KMS-11 (cell line): ENCODE data around the gene TCTA.

ENCODE experiments used
- H2AFZ ChIP-seq: fragments of 200-600 bp; sonication (generic); 2 replicates; pipeline ENCODE4 v1.6.1; 2016; ENCODE audit warnings: antibody characterized with exemption, mixed run types, low read depth
- H3K27ac ChIP-seq: fragments of 200-600 bp; sonication (generic); 2 replicates; pipeline ENCODE4 v1.6.1; 2016; ENCODE audit warnings: mild to moderate bottlenecking, mixed run types
- H3K27me3 ChIP-seq: fragments of 200-600 bp; sonication (generic); 2 replicates; pipeline ENCODE4 v1.6.1; 2017; ENCODE audit warnings: mild to moderate bottlenecking, low read depth, mixed run types, moderate library complexity; ENCODE audit not compliant: insufficient read depth
- H3K36me3 ChIP-seq: fragments of 200-600 bp; sonication (generic); 2 replicates; pipeline ENCODE4 v1.6.1; 2017; ENCODE audit warnings: mild to moderate bottlenecking, mixed run types; ENCODE audit not compliant: insufficient read depth
- H3K4me1 ChIP-seq: fragments of 200-600 bp; sonication (generic); 2 replicates; pipeline ENCODE4 v1.6.1; 2016; ENCODE audit warnings: mild to moderate bottlenecking, low read depth, mixed run types; ENCODE audit not compliant: poor library complexity, severe bottlenecking
- H3K4me2 ChIP-seq: fragments of 200-600 bp; sonication (generic); 2 replicates; pipeline ENCODE4 v1.7.0; 2016; ENCODE audit warnings: mild to moderate bottlenecking, mixed run types
- H3K4me3 ChIP-seq: fragments of 200-600 bp; sonication (generic); IDR thresholded peaks from 2 replicates; pipeline ENCODE4 v1.6.1; 2017; ENCODE audit warnings: low read depth, low read length, mixed read lengths; ENCODE audit not compliant: insufficient read depth
- H3K79me2 ChIP-seq: fragments of 200-600 bp; sonication (generic); 2 replicates; pipeline ENCODE4 v1.6.1; 2016; ENCODE audit warnings: low read depth, mixed run types; ENCODE audit not compliant: insufficient read depth
- H3K9ac ChIP-seq: fragments of 200-600 bp; sonication (generic); 2 replicates; pipeline ENCODE4 v1.6.1; 2016; ENCODE audit warnings: mild to moderate bottlenecking, mixed run types
- H4K20me1 ChIP-seq: fragments of 200-600 bp; sonication (generic); 2 replicates; pipeline ENCODE4 v1.6.1; 2016; ENCODE audit warnings: mild to moderate bottlenecking, mixed run types; ENCODE audit not compliant: insufficient read depth
- CTCF ChIP-seq: fragments of 200-600 bp; sonication (generic); conservative IDR thresholded peaks from 2 replicates; pipeline ENCODE4 v1.6.1; 2017; ENCODE audit warnings: low read depth, mild to moderate bottlenecking, antibody characterized with exemption, low read length, moderate library complexity, mixed read lengths

TCTA gene

GRCh38 chr3:49412632-49413337 lies 562 bp downstream of the TCTA start:
- Histone ChIP-seq H2AFZ (peak overlapping the region; percentile 38; the same call in 1 of the 2 replicates), H3K9ac (peak overlapping the region; percentile 79), H3K36me3 (no peaks in the 10 kb centered on the region), H4K20me1 (peaks cover 19% of the 10 kb centered on the region; the same call in 1 of the 2 replicates), H3K4me2 (peak overlapping the region; percentile 71), H3K4me3 (peak overlapping the region; percentile 52), H3K4me1 (peaks cover 28% of the 10 kb centered on the region), H3K79me2 (peaks cover 46% of the 10 kb centered on the region), H3K27me3 (no peaks in the 10 kb centered on the region), H3K27ac (peak overlapping the region; percentile 60)
- TF ChIP-seq CTCF: no peak

- Histone ChIP-seq H3K79me2 (peaks cover 40% of the 10 kb centered on the region), H3K4me3 (peak overlapping the region; percentile 52), H3K4me1 (peaks cover 28% of the 10 kb centered on the region)
Observed at GRCh38 chr3:49413338-49413734, 1.1 kb downstream of the TCTA start.

GRCh38 chr3:49414753-49415152 lies 2.5 kb downstream of the TCTA start:
- Histone ChIP-seq H3K9ac (no peak overlapping the region), H3K4me2 (no peak overlapping the region), H3K4me1 (peaks cover 24% of the 10 kb centered on the region), H2AFZ (no peak overlapping the region), H3K4me3 (no peak overlapping the region), H4K20me1 (peaks cover 11% of the 10 kb centered on the region; the same call in 1 of the 2 replicates), H3K36me3 (no peaks in the 10 kb centered on the region), H3K27me3 (no peaks in the 10 kb centered on the region), H3K27ac (no peak overlapping the region), H3K79me2 (peaks cover 27% of the 10 kb centered on the region)
- no peak for TF ChIP-seq CTCF

More at GRCh38 chr3:49413338-49413734, 1.1 kb downstream of the TCTA start:
- Histone ChIP-seq H3K27me3 (no peaks in the 10 kb centered on the region), H3K9ac (no peak overlapping the region), H3K4me2 (peak overlapping the region; percentile 71), H4K20me1 (peaks cover 17% of the 10 kb centered on the region; the same call in 1 of the 2 replicates), H3K36me3 (no peaks in the 10 kb centered on the region), H3K27ac (no peak overlapping the region), H2AFZ (no peak overlapping the region)
- TF ChIP-seq CTCF: no peak

- Histone ChIP-seq H3K4me2 (no peak overlapping the region), H3K79me2 (peaks cover 14% of the 10 kb centered on the region), H3K27me3 (no peaks in the 10 kb centered on the region), H3K4me1 (peaks cover 12% of the 10 kb centered on the region), H2AFZ (no peak overlapping the region), H4K20me1 (no peaks in the 10 kb centered on the region), H3K9ac (no peak overlapping the region), H3K4me3 (no peak overlapping the region), H3K36me3 (no peaks in the 10 kb centered on the region), H3K27ac (no peak overlapping the region)
- no peak for TF ChIP-seq CTCF
Observed at GRCh38 chr3:49415931-49416601, 3.8 kb downstream of the TCTA start.
